Neuron (in vitro differentiated cells): Measurements from ENCODE around the gene ELP1.
"Not testable (repeated sequence)": the region's sequence is repeated elsewhere in the genome, so short reads cannot be mapped to it uniquely, and the experiment has no call there.

Source experiments
- H2AFZ ChIP-seq: one replicate; pipeline ENCODE4 v1.6.1; 2013; ENCODE audit warnings: low read depth, mild to moderate bottlenecking, inconsistent platforms, low read length, moderate library complexity
- H3K27me3 ChIP-seq: one replicate; pipeline ENCODE4 v1.6.1; 2013; ENCODE audit warnings: low read length; ENCODE audit not compliant: insufficient read depth
- H3K36me3 ChIP-seq: one replicate; pipeline ENCODE4 v1.6.1; 2013; ENCODE audit warnings: low read length; ENCODE audit not compliant: insufficient read depth
- H3K4me1 ChIP-seq: one replicate; pipeline ENCODE4 v1.6.1; 2013; ENCODE audit warnings: low read length; ENCODE audit not compliant: insufficient read depth
- H3K4me3 ChIP-seq: 2 replicates; pipeline ENCODE4 v1.5.1; 2013; ENCODE audit warnings: mild to moderate bottlenecking, low read length, moderate library complexity
- H3K9me3 ChIP-seq: one replicate; pipeline ENCODE4 v1.6.1; 2013; ENCODE audit warnings: low read length

ELP1 gene

GRCh38 chr9:108953983-108954574, 20.2 kb upstream of the ELP1 start:
- no peak overlapping the region for H3K4me3 ChIP-seq
- no peaks in the 10 kb centered on the region for H3K4me1 ChIP-seq
- no peaks in the 10 kb centered on the region for H3K9me3 ChIP-seq
- H3K27me3 ChIP-seq: no peaks in the 10 kb centered on the region
- H2AFZ ChIP-seq: no peak overlapping the region
- peaks cover 10% of the 10 kb centered on the region for H3K36me3 ChIP-seq

DNA sequence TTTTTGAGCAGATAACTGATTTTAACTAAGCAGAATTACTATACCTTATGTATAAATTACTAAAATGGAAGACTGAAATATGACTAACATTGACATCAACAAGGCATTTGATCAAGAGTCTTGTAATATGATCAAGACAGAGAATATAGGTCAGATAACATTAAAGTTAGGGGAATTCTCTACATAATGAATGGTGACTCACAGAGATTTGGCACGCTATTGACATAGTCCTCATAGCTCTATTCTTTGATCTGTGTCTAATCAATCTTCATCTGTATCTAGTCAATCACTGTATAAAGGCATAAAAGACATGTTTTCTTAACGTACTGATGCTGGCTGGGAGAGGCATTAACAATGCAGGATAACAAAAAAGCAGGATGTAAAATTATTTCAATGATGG, 17.7 kb upstream of the ELP1 start:
- no peak overlapping the region for H3K4me3 ChIP-seq
- no peaks in the 10 kb centered on the region for H3K4me1 ChIP-seq
- H2AFZ ChIP-seq: no peak overlapping the region
- peaks cover 18% of the 10 kb centered on the region for H3K36me3 ChIP-seq
- H3K9me3 ChIP-seq: no peaks in the 10 kb centered on the region
- no peaks in the 10 kb centered on the region for H3K27me3 ChIP-seq

DNA sequence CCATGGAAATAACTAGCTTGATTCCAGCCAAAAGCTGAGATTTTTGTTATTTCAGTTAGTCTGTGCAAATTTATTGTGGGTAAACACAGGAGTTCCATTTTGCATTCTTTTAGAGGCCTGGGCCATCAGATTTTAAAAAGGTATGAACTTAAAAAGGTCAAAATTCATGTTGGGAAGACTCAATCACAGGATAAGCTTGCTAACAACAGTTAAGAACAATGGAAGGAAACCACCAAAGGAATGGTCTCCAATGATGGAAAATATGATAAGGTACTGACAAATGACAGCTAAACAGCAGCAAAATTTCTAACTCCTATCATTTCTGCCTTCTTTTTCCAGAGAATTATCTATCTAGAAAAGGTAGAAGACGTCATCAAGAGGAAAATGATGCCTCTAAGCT, 16.2 kb upstream of the ELP1 start:
- no peaks in the 10 kb centered on the region for H3K9me3 ChIP-seq
- no peaks in the 10 kb centered on the region for H3K4me1 ChIP-seq
- H3K27me3 ChIP-seq: no peaks in the 10 kb centered on the region
- no peak overlapping the region for H3K4me3 ChIP-seq
- H3K36me3 ChIP-seq: peaks cover 14% of the 10 kb centered on the region
- no peak overlapping the region for H2AFZ ChIP-seq

DNA sequence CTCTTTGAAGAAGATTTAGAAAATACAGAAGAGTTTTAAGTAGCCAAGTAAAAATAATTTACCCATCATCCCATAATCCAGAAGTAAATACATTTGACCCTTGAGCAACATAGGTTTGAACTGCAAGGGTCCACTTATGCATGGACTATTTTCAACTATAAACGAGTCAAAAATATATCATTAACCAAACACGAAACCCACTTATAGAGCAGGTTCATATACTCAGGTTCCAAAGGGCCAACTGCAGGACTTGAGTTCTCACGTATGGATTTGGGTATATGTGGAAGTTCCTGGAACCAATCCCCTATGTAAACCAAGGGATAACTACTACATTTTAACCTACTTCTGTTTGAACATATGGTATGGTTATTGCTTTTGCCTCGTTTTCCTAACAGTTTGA, 6.1 kb upstream of the ELP1 start:
- peaks cover 5% of the 10 kb centered on the region for H3K4me1 ChIP-seq
- no peak overlapping the region for H2AFZ ChIP-seq
- no peak overlapping the region for H3K4me3 ChIP-seq
- H3K36me3 ChIP-seq: peaks cover 46% of the 10 kb centered on the region
- H3K9me3 ChIP-seq: no peaks in the 10 kb centered on the region
- no peaks in the 10 kb centered on the region for H3K27me3 ChIP-seq

GRCh38 chr9:108937561-108938305, 3.8 kb upstream of the ELP1 start:
- peaks cover 35% of the 10 kb centered on the region for H3K36me3 ChIP-seq

DNA sequence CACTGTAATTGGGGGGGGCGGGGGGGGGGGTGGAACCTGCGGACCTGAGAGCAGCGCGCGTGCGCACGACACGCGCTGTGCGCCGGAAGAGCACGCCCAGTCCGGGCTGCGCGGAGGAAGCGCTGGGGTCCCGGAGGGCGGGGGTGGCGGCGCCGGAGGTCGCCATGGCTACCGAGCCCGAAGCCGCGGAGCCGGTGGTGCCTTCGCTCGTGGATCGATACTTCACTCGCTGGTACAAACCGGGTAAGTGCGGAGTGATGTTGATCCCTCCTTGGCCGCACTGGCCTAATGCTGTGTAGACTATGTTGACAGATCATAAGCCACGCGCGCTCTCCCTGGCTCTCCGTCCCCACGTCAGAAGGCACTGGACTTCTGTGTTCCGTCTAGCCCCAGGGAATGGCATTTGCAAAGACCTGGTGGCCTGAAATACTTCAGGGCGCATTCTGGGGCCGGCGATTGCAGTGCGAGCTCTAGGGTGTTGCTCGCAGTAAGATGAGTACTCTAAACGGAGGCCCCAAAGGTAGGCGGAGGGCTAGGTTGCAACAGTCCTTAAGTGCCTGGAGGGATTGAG, 484 bp upstream of the ELP1 start, which contains the start of gene ABITRAM:
TSS of gene ABITRAM (plus strand) at position 78 of the 571 bp plus-strand sequence. CDS start at position 165, 87 bp downstream.
- Histone ChIP-seq H3K4me1 (peaks cover 14% of the 10 kb centered on the region), H3K9me3 (no peaks in the 10 kb centered on the region), H3K36me3 (peaks cover 11% of the 10 kb centered on the region), H3K27me3 (no peaks in the 10 kb centered on the region), H2AFZ (peak within 1 kb of the TSS; percentile 88), H3K4me3 (peak within 1 kb of the TSS; percentile 79)

More at GRCh38 chr9:108937561-108938305, 3.8 kb upstream of the ELP1 start:
- Histone ChIP-seq H3K4me1 (peaks cover 8% of the 10 kb centered on the region), H3K27me3 (no peaks in the 10 kb centered on the region), H3K4me3 (no peak overlapping the region), H3K9me3 (no peaks in the 10 kb centered on the region), H2AFZ (no peak overlapping the region)

DNA sequence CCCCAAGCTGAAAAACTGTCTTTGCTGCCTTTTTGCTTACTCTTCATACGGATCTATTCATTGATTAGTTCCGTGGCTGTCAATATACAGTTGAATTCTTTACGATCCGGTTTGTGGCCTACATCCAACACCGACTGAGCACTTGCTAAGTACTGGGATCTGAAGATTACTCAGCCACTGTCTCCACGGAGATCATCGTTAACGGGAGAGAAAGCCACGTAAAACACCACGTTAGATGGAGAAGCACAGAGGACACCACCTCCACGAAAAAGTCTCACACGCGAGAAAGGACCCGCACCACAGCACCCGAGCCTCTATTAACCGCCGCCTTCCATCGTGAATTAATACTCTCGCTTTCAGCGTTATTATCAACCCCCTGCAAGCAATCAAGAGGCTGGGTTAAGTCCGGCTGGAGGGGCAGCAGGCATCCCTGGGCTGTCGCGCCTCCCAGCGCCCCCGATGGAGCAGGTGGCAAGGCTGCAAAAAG, 650 bp downstream of the ELP1 start:
- H3K36me3 ChIP-seq: peaks cover 9% of the 10 kb centered on the region
- no peaks in the 10 kb centered on the region for H3K9me3 ChIP-seq
- H3K27me3 ChIP-seq: no peaks in the 10 kb centered on the region
- peak overlapping the region; percentile 79 for H3K4me3 ChIP-seq
- peaks cover 14% of the 10 kb centered on the region for H3K4me1 ChIP-seq
- peak overlapping the region; percentile 88 for H2AFZ ChIP-seq

DNA sequence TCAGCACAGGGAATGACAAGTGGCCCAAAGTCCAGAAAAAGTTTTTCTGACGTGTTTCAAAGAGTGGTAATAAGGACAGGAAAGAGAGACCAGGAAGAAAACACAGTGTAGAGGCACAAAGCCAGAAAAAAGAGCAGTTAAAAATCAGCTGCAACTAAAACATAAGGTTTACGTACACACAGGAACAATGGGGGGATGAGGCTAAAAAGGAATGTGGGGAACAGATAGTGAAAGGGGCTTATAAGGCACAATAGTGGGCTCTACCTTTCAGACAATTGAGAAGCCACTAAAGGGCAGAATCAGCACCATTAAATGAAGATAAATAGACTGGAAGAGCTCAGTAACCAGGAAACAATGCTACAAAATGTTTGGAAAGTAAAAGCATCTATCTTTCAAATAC, 5.5 kb downstream of the ELP1 start:
- Histone ChIP-seq H3K4me1 (peaks cover 9% of the 10 kb centered on the region), H2AFZ (no peak overlapping the region), H3K36me3 (peaks cover 51% of the 10 kb centered on the region), H3K4me3 (no peak overlapping the region), H3K9me3 (no peaks in the 10 kb centered on the region), H3K27me3 (no peaks in the 10 kb centered on the region)

GRCh38 chr9:108924466-108924865, 9.5 kb downstream of the ELP1 start:
- H3K36me3 ChIP-seq: peaks cover 84% of the 10 kb centered on the region
- H3K27me3 ChIP-seq: no peaks in the 10 kb centered on the region
- H3K4me1 ChIP-seq: no peaks in the 10 kb centered on the region
- no peak overlapping the region for H2AFZ ChIP-seq
- no peak overlapping the region for H3K4me3 ChIP-seq
- H3K9me3 ChIP-seq: no peaks in the 10 kb centered on the region

- Histone ChIP-seq H3K4me3 (no peak overlapping the region), H3K4me1 (no peaks in the 10 kb centered on the region), H3K27me3 (no peaks in the 10 kb centered on the region), H2AFZ (no peak overlapping the region), H3K9me3 (no peaks in the 10 kb centered on the region), H3K36me3 (peaks cover 81% of the 10 kb centered on the region)
Observed at GRCh38 chr9:108921200-108921599, 12.7 kb downstream of the ELP1 start.

GRCh38 chr9:108920401-108920800, 13.5 kb downstream of the ELP1 start:
- not testable (repeated sequence) for H2AFZ ChIP-seq, H3K4me3 ChIP-seq, H3K4me1 ChIP-seq, H3K9me3 ChIP-seq, H3K27me3 ChIP-seq
- H3K36me3 ChIP-seq: peaks cover 81% of the 10 kb centered on the region

DNA sequence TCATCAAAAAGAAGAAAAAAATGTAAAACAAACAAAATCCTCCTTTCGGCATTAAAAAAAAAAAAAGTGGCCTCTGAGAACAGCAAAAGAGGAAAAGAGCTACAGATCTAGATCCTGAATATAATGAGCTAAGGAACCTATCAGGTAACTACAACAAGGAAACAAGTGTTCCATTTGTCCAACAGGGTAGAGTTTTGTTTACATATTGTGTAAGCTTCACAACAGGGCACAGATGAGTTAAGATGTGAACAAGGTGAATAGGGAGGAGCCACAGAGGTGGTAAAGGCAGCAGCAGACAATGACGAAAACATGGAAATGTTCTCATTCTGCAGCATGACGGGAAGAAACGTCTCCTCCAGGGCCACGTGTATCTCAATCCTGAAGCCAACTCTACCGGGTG, 14.4 kb downstream of the ELP1 start:
- Histone ChIP-seq H3K27me3 (no peaks in the 10 kb centered on the region), H3K36me3 (peaks cover 77% of the 10 kb centered on the region), H3K4me3 (no peak overlapping the region), H3K4me1 (no peaks in the 10 kb centered on the region), H2AFZ (no peak overlapping the region), H3K9me3 (no peaks in the 10 kb centered on the region)

DNA sequence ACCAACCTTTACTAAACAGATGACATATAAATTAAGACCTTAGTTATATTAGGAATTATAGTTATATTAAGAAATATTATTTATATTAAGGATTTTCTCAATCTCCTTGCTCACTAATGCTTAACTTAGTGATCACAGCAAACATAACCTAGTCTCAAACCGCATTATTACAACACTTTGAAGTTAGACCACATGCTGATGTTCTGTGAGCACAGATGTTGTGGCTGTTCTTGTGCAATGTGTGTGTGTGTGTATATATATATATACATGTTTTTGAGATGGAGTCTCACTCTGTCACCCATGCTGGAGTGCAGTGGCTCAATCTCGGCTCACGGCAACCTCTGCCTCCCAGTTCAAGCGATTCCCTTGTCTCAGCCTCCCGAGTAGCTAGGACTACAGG, 20.5 kb downstream of the ELP1 start:
- no peaks in the 10 kb centered on the region for H3K9me3 ChIP-seq
- no peaks in the 10 kb centered on the region for H3K27me3 ChIP-seq
- peaks cover 70% of the 10 kb centered on the region for H3K36me3 ChIP-seq
- no peak overlapping the region for H3K4me3 ChIP-seq
- H2AFZ ChIP-seq: no peak overlapping the region
- H3K4me1 ChIP-seq: no peaks in the 10 kb centered on the region
